AG08396 (cell line): ENCODE data around the gene NEK1.
A peak's percentile ranks its signal among the peaks of the same experiment; 100 is the strongest.

Experiments
- DNase-seq: peaks from one replicate; pipeline ENCODE4 v3.0.0; 2012; ENCODE audit warnings: low spot score, mixed read lengths

NEK1 gene, protein sequence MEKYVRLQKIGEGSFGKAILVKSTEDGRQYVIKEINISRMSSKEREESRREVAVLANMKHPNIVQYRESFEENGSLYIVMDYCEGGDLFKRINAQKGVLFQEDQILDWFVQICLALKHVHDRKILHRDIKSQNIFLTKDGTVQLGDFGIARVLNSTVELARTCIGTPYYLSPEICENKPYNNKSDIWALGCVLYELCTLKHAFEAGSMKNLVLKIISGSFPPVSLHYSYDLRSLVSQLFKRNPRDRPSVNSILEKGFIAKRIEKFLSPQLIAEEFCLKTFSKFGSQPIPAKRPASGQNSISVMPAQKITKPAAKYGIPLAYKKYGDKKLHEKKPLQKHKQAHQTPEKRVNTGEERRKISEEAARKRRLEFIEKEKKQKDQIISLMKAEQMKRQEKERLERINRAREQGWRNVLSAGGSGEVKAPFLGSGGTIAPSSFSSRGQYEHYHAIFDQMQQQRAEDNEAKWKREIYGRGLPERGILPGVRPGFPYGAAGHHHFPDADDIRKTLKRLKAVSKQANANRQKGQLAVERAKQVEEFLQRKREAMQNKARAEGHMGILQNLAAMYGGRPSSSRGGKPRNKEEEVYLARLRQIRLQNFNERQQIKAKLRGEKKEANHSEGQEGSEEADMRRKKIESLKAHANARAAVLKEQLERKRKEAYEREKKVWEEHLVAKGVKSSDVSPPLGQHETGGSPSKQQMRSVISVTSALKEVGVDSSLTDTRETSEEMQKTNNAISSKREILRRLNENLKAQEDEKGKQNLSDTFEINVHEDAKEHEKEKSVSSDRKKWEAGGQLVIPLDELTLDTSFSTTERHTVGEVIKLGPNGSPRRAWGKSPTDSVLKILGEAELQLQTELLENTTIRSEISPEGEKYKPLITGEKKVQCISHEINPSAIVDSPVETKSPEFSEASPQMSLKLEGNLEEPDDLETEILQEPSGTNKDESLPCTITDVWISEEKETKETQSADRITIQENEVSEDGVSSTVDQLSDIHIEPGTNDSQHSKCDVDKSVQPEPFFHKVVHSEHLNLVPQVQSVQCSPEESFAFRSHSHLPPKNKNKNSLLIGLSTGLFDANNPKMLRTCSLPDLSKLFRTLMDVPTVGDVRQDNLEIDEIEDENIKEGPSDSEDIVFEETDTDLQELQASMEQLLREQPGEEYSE (N-terminal part only)

GRCh38 chr4:169611991-169612870, at the start of gene NEK1:
NEK1 (minus strand) TSS chr4:169612583; CDS start chr4:169602630, 9,953 bp downstream.
- peak; percentile 91 for DNase-seq

- no peak for DNase-seq
Measured at GRCh38 chr4:169661761-169662160, 49.4 kb upstream of the NEK1 start.

GRCh38 chr4:169660929-169661328, 48.5 kb upstream of the NEK1 start:
- DNase-seq = no peak

- DNase-seq = peak; percentile 90
Measured at GRCh38 chr4:169659716-169660670, 47.6 kb upstream of the NEK1 start.

- DNase-seq = no peak
Measured at GRCh38 chr4:169658975-169659715, 46.8 kb upstream of the NEK1 start.

GRCh38 chr4:169658196-169658595, 45.8 kb upstream of the NEK1 start:
- DNase-seq = no peak

- no peak for DNase-seq
Measured at GRCh38 chr4:169657470-169658107, 45.2 kb upstream of the NEK1 start.

DNA sequence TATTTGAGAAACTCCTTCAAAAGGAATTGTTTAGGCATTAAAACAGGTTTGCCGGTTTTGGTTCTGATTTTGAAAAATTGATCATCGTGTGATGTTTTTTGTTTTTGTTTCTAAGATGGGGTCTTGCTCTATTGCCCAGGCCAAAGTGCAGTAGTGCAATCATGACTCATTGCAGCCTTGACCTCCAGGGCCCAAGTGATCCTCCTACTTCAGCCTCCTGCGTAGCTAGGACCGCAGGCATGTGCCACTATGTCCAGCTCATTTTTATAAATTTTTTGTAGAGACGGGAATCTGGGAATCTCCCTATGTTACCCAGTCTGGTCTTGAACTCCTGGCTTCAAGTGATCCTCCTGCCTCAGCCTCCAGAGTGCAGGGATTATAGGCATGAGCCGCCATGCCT, 43.0 kb upstream of the NEK1 start:
- DNase-seq = no peak

- no peak for DNase-seq
Measured at GRCh38 chr4:169652535-169652934, 40.2 kb upstream of the NEK1 start.

DNA sequence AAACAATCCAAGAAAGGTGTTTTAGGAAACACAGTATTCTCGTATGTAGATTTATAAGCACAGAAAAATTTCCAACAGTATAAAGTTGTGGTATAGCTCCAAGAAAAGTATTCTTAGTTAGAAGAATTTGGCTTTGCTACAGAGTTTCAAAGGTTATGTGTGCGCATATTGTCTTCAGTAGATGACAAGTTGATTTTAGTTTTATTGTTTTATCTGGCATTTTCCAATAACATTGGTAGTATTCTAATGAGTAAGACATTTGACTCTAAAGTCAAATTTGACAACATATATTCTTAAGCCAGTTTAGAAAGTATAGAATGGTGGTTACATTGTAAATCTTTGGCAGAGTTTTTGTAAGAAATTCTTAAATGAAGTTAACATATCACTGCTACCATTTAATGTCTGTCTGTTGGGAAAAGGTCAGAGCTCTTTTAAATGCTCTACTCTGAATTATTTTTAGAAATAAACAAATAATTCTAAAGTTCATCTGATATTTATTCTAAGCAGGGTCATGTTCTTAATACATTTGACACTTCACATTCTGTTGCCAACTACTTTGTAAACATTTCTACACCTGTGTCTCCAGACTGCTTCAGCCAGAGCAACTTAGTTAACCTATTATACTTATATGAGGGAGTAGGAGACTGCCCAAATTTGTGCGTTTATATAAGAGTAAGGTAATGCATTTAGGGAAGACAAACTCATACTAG, 38.0 kb upstream of the NEK1 start:
- no peak for DNase-seq

GRCh38 chr4:169649545-169650226, 37.3 kb upstream of the NEK1 start:
- no peak for DNase-seq

GRCh38 chr4:169645627-169646026, 33.2 kb upstream of the NEK1 start:
- no peak for DNase-seq

GRCh38 chr4:169644802-169645201, 32.4 kb upstream of the NEK1 start:
- no peak for DNase-seq

DNA sequence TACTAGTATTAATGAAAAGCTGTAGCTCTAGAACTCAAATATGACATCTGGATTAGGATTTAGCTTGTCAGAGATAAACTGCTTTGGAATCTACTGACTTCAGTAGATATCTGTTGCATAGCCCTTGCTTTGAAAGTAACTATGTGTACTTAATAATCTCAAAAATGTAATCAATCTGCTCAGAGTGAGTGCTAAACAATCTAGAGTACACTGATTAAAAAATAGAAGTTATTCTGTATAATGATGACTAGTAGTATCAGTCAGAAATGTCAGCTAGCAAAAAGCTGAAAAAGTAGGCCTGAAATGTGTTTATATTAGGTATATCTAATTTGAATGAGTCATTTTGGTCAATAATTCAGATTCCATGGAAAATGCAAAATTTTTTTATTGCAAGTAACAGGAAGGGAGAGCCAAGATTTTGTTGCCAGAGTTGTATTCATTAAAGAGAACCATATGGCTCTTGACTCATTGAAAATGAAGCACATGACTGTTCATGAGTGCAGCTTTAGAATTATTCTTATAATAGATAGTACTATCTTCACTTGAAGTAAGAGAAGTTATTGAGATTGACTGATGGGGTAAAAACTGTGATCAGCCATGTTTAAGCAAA, 28.0 kb upstream of the NEK1 start:
- peak; percentile 12 for DNase-seq

DNA sequence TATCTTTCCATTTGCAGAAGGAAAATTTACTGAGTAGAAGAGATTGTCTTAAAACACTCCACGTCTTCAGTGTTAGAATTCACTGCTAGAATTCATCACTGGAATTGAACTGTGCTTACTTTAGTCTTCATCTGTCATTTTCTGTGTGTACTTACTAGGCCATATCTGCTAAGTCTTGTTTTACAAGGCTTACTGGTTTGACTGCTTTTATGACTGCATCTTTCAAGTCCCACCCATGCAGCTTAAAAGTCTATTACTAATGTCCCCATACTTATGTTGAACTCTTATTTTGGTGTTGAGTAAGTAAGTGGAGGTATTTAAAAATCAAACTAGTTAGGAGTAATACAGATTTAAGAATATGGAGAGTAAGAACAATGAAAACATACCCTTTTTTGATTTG, 22.6 kb upstream of the NEK1 start:
- DNase-seq = no peak

- no peak for DNase-seq
Measured at GRCh38 chr4:169632896-169633295, 20.5 kb upstream of the NEK1 start.

DNA sequence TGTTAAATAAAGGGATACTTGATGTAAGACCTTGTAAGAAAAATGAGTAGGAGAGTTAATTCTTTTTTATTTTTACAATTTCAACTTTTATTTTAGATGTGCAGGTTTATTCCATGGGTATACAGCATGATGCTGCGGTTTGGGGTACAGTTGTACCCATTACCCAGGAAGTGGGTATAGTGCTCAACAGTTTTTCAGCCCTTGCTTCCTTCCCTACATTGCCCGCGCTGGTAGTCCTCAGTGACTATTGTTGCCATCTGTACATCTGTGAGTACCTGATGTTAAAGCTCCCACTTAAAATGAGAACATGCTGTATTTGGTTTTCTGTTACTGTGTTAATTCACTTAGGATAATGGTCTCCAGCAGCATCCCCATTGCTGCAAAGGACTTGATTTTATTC, 17.7 kb upstream of the NEK1 start:
- no peak for DNase-seq
